T-helper 1 cell treated with Interleukin-12 subunit alpha and Interleukin-12 subunit beta and Interleukin-4 antibody, amounts not matched to agents 30 ng/mL and 1 ng/mL, for 36 hours (primary cell): ENCODE measurements around the gene EID2. TPM values are rescaled to one million over a fixed set of nuclear protein-coding genes. Genes with fewer than 3 reads are reported as not detected.

Experiments
- intact Hi-C: fragments of 100-400 bp; cut with micrococcal nuclease; formaldehyde crosslinking; loops from one replicate; pipeline ENCODE4 v1.15.1; 2024
- total RNA-seq: library from RNA; stranded (reverse); gene quantifications from 2 replicates; pipeline ENCODE4 v1.2.3, GENCODE V29; 2022

EID2 gene
- total RNA-seq, 1 donor from 2014 or later: 15.3 TPM

DNA sequence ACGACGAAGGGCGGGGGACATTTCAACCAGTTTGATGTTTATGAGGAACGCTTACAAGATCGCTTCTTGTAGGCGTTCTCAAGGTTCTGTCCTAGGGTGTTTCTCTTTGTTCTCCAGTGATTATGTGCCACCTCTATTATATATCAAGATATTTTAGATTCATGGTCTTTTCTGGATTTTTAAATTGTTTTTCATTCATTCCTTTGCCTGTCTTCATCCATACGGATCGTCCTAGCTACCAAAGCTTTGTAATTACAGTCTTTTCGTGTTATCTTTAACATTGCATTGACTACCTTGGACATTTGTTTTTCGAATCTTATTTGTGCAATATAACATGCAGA, 342 bp upstream of the EID2 start:
- intact Hi-C loops: loop anchor here (1.0 kb wide), 5 partner anchors 8 to 418 kb away; partner anchors contain the start of genes EID2B, PLEKHG2, SUPT5H and TIMM50

DNA sequence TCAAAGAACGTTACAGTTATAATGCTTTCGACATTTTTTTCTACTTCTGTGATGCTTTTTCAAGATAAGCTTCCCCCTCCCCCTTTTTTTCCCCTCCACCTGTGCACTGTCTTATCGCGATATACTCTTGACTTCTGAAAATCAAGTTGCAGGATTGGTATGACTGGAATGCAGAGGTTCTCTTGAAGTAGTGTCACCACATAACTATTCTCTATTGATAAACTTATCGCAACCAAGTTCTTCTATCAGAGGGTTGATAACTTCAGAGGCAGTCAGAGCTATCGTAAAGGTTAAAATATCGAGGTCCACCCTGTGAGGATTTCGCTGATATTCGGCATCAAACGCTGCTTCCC, 820 bp downstream of the EID2 start:
- intact Hi-C loops: loop anchor here (1.0 kb wide), 2 partner anchors 19 to 99 kb away; no protein-coding TSS in a partner anchor

DNA sequence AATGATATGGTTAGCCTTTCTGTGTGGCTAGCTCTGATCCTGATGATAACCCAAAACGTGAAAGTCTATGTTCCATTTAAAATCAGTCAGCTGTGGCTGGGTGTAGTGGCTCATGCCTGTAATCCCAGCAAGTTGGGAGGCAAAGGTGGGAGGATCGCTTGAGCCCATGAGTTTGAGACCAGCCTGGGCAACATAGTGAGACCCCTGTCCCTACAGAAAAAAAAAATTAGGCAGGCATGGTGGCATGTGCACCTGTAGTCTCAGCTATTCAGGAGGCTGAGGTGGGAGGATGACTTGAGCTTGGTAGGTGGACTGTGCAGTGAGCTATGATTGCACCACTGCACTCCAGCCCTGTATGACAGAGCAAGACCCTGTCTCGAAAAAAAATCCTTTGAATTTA, 6.2 kb downstream of the EID2 start:
- intact Hi-C loops: loop anchor here (2.0 kb wide), 4 partner anchors 31 to 1245 kb away; partner anchors contain the start of gene RAB4B

DNA sequence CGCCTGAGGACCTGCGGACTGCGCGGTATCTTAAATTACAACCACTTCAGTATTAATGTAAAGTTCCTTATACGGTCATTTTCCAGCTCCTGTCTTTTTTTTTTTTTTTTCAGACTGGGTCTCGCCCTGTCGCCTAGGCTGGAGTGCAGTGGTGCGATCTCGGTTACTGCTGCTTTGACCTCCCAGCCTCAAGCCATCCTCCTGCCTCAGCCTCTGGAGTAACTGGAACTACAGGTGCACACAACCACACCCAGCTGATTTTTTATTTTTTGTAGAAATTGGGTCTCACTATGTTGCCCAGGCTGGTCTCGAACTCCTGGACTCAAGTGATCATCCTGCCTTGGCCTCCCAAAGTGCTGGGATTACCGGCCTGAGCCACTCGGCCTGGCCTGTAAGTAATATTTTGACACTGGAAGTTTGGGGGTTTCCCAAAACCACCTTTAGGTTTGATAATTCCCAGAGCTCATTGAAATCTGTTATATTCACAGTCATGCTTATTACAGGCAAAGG, 6.9 kb downstream of the EID2 start:
- intact Hi-C loops: loop anchor here (2.0 kb wide), 4 partner anchors 30 to 1246 kb away; partner anchors contain the start of gene RAB4B

DNA sequence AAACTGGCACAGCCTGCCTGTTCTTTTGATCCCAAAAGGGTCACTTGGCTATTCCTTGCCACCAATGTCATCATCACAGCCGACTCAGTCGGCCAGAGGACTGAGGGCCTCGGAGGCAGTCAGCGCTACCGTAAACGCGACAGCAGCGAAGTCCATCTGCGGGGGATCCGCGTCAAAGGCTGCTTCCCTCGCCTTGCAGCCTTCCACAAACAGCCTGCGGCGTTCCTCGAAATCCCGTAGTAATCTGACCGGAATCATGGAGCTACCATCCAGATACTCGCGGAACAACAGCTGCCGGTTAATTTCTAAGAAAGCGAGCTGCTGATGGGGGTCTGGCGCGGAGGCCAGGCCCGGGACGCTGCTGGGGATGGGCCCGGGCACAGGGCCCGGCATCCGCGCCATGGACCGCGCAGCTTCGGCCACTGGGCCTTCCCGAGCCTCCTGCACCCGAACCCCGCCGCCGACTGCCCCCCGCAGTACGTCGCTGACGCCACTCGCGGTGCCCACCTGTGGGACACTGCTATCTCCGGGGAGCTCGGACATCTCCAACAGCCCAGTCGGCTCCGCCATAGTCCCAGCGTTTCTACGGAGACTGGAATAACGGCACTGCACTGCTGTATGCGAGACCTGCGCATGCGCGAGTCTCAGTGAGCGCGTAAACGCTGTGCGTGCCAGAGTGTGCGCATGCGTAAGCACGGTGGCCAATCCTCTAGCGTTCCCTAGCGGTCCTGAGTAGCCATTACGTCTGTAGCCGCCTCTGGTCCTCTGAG, 7.5 kb downstream of the EID2 start, which contains the start of gene EID2B:
EID2B (minus strand) TSS at position 620 of the 770 bp plus-strand sequence; CDS start at position 570, 50 bp downstream.
- intact Hi-C loops: loop anchor here (1.0 to 2.0 kb wide), 14 partner anchors 8 to 1246 kb away; partner anchors contain the start of genes EID2, MED29, PAF1 and PLEKHG2

DNA sequence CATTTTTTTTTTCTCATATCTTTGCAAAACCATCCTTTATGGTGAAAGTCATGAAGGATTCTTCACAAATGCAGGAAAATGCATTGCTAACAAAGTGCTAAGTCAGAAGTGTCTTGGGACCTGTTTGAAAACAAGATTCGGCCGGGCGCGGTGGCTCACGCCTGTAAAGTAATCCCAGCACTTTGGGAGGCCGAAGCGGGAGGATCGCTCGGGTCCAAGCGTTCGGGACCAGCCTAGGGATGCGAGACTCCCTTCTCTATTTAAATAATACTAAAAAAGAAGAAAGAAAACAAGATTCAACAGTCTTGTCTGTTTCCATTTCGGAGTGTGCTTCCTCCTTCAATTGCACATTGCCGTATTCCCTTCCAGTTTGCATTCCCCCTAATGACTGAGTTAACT, 8.1 kb downstream of the EID2 start:
- intact Hi-C loops: loop anchor here (1.0 to 2.0 kb wide), 14 partner anchors 8 to 1247 kb away; partner anchors contain the start of genes EID2, MED29, PAF1 and PLEKHG2

DNA sequence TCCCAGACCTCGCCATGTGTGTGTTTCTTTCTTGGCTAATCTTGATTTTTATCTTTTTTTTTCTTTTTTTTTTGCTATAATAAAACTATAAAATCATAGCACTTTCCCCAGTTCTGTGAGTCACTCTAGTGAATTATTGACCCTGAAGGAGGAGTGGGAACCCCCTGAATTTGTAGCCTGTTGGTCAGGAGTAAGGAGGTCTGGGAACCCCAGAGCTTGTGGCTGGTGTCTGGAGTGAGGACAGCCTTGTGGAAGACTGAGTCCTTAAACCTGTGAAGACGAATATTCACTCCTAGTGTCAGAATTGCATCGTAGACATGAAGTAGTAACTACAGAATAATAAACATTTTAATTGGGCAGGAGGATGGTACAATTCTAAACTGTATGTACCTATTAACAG, 14.8 kb downstream of the EID2 start:
- intact Hi-C loops: no loop called here

DNA sequence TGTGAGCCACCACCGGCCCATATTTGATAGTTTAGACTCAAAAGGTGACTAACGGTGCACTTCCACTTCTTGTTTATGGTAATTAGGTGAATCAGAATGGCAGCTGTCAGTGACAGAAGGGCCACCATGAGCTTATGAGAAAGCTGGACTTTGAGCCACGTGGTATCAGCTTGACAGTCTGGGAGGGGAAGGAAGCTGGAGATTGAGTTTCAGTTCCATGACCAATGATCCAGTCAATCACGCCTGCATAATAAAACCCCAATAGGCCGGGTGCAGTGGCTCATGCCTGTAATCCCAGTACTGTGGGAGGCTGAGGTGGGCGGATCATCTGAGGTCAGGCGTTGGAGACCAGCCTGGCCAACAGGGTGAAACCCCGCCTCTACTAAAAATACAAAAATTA, 15.5 kb downstream of the EID2 start:
- intact Hi-C loops: no loop called here

DNA sequence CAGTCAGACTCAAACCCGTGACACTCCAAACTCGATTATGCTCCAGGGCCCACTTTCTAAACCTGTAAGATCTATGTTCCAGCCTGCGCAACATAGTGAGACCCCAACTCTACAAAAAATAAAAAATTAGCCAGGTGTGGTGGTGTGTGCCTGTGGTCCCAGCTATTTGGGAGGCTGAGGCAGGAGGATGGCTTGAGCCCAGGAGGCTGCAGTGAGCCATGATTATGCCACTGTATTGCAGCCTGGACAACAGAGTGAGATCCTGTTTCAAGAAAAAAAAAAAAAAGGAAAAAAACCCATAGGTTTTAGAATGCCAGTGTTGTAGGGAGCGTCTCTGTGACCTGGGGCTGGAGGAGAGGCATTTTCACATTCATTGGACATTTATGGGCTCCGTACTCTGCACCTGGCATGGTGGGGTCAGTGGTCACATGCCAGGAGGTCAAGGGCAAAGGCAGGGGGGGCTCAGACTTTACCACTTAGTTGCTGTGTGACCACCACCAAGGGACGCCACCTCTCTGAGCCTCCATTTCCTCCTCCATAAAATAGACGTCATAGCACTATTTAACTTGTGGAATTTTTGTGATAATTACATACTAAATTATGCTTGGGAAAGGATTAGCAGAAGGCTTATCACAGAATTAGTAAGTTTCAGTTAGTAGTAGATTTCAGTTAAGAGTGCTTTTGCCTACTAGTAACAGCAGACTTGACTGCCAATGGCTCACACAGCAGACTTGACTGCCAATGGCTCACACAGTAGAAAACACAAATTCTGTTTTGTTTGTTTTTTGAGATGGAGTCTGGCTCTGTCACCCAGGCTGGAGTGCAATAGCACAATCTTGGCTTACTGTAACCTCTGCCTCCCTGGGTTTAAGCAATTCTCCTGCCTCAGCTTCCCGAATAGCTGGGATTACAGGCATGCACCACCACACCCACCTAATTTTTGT, 19.1 kb downstream of the EID2 start:
- intact Hi-C loops: no loop called here

DNA sequence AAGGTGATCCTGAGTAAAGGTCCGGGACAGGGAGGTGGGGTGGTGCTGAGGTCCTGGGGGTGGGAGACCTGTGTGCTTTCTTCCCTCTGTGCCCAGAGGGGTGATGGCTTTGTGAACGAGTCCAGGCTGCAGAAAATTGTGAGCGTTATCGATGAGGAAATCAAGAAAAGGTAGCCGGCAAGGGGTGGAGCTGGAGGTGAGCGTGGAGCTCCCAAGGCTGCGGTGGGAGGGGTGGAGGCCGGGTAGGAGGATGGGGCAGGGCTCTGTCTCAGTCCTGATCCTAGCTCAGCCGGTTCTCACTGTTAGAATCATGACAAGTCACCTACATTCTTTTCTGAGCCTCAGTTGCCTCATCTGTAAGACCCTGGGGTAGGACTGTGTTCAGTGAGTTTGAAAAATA, 21.0 kb downstream of the EID2 start:
- intact Hi-C loops: no loop called here

DNA sequence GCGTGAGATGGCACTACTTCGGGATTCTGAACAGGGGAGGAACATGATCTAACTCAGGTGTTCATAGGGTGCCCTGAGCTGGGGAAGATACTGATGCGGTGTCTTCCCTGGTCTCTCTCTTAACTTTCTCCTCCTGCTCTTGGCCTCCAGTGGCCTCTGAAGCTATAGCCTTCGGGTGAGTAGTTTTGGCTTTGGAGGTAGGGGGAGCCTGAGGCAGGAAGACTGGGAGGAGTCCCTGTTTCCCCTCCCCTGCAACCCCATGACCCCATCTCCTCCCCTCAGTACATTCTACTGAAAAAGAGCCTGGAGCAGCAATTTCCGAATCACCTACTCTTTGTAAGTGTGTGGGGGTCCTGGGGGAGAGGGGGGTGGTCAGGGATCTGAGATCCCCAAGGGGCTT, 21.5 kb downstream of the EID2 start:
- intact Hi-C loops: no loop called here

DNA sequence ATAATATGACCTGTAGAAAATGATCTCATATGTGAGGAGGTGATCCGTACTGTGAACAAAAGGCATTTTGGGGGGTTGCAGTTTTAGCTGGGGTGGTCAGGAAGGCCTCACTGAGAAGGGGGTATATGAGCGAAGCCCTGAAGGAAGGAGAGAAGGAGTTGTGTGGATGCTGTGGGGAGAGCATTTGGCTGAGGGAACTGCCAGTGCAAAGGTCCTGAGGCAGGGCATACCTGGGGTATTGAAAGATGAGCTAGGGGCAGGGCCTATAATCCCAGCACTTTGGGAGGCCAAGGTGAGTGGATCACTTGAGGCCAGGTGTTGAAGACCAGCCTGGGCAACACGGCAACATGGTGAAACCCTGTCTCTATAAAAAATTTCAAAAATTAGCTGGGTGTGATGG, 22.5 kb downstream of the EID2 start:
- intact Hi-C loops: no loop called here

DNA sequence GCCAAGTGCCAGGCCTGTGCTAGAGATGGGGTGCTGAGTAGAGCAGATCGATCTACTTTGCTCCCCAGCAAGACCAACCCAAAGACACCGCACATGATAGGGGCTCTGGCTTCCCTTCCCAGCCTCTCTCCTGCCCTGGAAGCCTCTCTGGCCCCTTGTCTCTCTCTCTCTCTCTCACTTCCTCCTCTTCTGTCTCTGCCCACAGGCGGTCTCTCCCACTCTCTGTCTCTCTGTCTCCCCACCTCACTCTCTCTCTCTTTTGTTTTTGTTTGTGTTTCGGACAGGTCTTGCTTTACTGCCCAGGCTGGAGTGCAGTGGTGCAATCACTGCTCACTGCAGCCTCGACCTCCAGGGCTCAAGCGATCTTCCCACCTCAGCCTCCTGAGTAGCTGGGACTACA, 23.7 kb downstream of the EID2 start:
- intact Hi-C loops: no loop called here

DNA sequence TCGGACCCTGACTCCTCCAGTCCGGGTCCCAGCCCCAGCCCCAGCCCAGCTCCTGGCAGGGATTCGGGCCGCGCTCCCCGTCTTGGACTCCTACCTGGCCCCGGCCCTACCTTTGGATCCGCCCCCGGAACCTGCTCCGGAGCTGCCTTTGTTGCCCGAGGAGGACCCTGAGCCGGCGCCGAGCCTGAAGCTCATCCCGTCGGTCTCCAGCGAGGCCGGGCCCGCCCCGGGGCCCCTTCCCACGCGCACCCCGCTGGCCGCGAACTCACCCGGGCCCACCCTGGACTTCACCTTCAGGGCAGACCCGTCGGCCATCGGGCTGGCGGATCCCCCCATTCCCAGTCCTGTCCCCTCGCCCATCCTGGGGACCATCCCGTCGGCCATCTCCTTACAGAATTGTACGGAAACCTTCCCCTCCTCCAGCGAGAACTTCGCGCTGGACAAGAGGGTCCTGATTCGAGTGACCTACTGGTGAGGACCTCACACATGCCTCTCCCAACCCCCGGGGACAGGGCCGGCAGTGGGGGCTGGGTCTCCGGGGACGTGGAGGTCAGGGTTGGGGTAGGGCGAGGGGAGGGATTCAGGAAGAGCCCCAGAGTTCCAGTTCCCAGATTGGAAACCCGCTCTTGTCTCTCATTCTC, 24.3 kb downstream of the EID2 start:
- intact Hi-C loops: no loop called here

DNA sequence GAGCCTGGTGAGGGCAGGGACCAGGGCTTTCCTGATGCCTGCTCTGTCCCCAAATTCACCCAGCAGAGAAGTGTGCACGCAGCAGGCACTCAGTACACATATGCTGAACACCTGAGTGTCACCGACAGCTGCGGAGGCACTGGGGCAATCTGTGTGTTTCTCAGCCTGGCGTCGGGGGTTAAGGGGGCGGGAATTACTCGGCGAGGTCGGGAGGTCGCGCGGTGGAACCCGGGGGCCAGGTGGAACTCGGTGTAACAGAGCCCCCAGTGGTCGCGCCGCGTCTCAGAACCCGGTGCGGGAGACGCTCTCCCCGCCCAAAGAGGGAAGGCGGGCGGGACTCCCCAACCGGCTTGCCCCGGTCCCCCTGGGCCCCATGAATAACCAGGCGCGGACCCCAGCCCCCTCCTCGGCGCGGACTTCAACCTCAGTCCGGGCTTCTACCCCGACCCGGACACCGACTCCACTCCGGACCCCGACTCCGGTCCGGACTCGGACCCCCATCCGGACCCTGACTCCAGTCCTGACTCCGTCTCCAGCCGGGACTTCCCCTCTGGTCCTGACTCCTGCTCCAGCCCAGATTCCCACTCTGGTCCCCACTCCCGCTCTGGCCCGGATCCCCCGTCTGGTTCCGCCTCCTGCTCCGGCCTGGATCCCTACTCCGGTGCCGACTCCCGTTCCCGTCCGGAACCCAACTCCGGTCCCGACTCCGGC, 25.0 kb downstream of the EID2 start, which contains the start of gene SELENOV:
SELENOV (plus strand) TSS at position 300 of the 711 bp plus-strand sequence; CDS start at position 374, 74 bp downstream.
- intact Hi-C loops: no loop called here

DNA sequence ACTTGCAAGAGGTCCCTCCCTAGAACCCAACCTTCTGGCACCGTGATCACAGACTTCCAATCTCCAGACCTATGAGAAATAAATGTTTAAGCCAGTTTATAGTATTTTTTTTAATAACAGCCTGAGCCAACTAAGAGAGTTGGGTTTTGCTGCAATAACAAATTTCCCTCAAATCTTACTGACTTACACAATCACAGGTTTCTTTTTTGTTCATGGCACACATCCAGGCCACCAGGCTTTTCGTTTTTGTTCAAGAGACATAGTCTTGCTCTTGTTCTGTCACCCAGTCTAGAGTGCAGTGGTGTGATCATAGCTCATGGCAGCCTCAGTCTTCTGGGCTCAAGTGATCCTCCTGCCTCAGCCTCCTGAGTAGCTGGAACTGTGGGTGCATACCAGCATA, 27.0 kb downstream of the EID2 start:
- intact Hi-C loops: no loop called here

DNA sequence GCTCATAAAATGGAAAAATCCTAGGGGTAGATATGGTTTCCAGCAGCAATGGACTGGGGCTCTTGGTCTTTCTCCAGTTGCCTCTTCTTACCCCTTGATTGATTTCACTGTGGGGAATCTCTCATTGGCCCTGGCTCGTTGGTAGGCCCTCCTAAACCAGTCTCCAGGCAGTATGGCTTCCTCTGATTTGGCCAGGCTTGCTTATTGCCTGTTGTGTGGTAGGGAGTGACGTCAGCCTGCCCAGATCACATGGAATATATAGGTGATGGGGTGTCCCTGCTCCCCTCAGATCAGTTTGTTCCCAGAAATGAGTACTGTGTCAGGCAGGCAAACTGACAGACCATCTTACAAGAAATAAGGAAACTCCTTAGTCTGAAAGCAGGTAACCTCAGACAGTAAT, 30.7 kb downstream of the EID2 start:
- intact Hi-C loops: no loop called here

DNA sequence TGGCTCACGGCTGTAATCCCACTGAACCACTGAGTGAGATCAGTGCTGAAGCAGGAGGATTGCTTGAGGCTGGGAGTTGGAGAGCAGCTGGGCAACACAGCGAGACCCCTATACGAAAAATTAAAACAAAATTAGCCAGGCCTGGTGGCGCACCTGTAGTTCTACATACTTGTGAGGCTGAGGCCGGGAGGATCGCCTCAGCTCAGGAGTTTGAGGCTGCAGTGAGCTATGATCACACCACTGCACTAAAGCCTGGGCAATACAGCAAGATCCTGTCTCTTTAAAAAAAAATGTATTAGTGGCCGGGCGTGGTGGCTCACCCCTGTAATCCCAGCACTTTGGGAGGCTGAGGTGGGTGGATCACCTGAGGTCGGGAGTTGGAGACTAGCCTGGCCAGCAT, 31.3 kb downstream of the EID2 start:
- intact Hi-C loops: no loop called here

DNA sequence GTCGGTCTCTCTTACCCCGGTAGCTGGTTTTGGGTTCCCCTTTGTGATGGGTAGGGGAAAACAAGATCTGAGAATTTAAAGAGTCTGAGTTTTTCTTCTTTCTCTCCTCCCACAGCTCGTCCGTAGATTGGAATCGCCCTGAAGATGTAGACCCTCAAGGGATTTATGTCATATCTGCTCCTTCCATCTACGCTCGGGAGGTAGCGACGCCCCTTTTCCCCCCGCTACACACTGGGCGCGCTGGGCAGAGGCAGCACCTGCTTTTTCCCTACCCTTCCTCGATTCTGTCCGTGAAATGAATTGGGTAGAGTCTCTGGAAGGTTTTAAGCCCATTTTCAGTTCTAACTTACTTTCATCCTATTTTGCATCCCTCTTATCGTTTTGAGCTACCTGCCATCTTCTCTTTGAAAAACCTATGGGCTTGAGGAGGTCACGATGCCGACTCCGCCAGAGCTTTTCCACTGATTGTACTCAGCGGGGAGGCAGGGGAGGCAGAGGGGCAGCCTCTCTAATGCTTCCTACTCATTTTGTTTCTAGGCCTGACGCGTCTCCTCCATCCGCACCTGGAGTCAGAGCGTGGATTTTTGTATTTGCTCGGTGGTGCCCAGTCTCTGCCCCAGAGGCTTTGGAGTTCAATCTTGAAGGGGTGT, 32.1 kb downstream of the EID2 start:
- intact Hi-C loops: loop anchor here (1.0 kb wide), 1 partner anchor 24 kb away; the partner anchor contains the start of gene EID2B
